Stimulated activated CD8-positive, alpha-beta memory T cell treated with anti-CD3 and anti-CD28 coated beads, Interleukin-4, amount 100 ng/mL, for 48 hours (primary cell): ENCODE results near the gene STMN1.

ENCODE experiments used
- DNase-seq: peaks from one replicate; pipeline ENCODE4 v3.0.0-alpha.2; 2020

The STMN1 gene

GRCh38 chr1:25918615-25919014, 12.4 kb upstream of the STMN1 start:
- no peak for DNase-seq

GRCh38 chr1:25917996-25918395, 11.8 kb upstream of the STMN1 start:
- no peak for DNase-seq

- DNase-seq, result no peak
Measured at GRCh38 chr1:25916460-25916859, 10.2 kb upstream of the STMN1 start.

- no peak for DNase-seq
Measured at GRCh38 chr1:25914074-25914995, 8.1 kb upstream of the STMN1 start.

- no peak for DNase-seq
Measured at GRCh38 chr1:25913206-25913605, 7.0 kb upstream of the STMN1 start.

- DNase-seq, result no peak
Measured at GRCh38 chr1:25912076-25912831, 6.0 kb upstream of the STMN1 start.

- no peak for DNase-seq
Measured at GRCh38 chr1:25911162-25911561, 4.9 kb upstream of the STMN1 start.

GRCh38 chr1:25909040-25909439, 2.8 kb upstream of the STMN1 start:
- no peak for DNase-seq

- DNase-seq, result no peak
Measured at GRCh38 chr1:25908161-25908560, 1.9 kb upstream of the STMN1 start.

- DNase-seq, result no peak
Measured at GRCh38 chr1:25907601-25908000, 1.4 kb upstream of the STMN1 start.

- DNase-seq, result peak; percentile 38
Measured at GRCh38 chr1:25906644-25907300, 553 bp upstream of the STMN1 start.

- DNase-seq, result peak; percentile 99
Measured at GRCh38 chr1:25904943-25905679, 1.1 kb downstream of the STMN1 start.

- DNase-seq, result no peak
Measured at GRCh38 chr1:25903986-25904385, 2.2 kb downstream of the STMN1 start.

- no peak for DNase-seq
Measured at GRCh38 chr1:25902462-25902861, 3.8 kb downstream of the STMN1 start.

GRCh38 chr1:25900219-25900618, 6.0 kb downstream of the STMN1 start:
- no peak for DNase-seq

GRCh38 chr1:25899792-25900191, 6.4 kb downstream of the STMN1 start:
- no peak for DNase-seq

- no peak for DNase-seq
Measured at GRCh38 chr1:25898223-25899015, 7.8 kb downstream of the STMN1 start.

- no peak for DNase-seq
Measured at GRCh38 chr1:25897754-25898153, 8.5 kb downstream of the STMN1 start.

- no peak for DNase-seq
Measured at GRCh38 chr1:25896266-25896665, 10.0 kb downstream of the STMN1 start.

GRCh38 chr1:25895365-25895990, 10.7 kb downstream of the STMN1 start:
- peak; percentile 91 for DNase-seq

- no peak for DNase-seq
Measured at GRCh38 chr1:25893116-25893515, 13.1 kb downstream of the STMN1 start.
